SU-DHL-6 (cell line): ENCODE measurements around the gene GUSB.
"Not testable (repeated sequence)": the region's sequence is repeated elsewhere in the genome, so short reads cannot be mapped to it uniquely, and the experiment has no call there.

Experiments used
- H2AFZ ChIP-seq: fragments of 200-600 bp; sonication (generic); 2 replicates; pipeline ENCODE4 v1.6.1; 2014; ENCODE audit warnings: low read depth, mild to moderate bottlenecking, moderate library complexity, mixed read lengths, antibody characterized with exemption, low read length; ENCODE audit not compliant: severe bottlenecking
- H3F3A ChIP-seq: fragments of 200-600 bp; shearing (Covaris generic); 2 replicates; pipeline ENCODE4 v1.6.0; 2016; ENCODE audit warnings: antibody characterized with exemption, mild to moderate bottlenecking; ENCODE audit not compliant: insufficient read depth
- H3K27ac ChIP-seq: fragments of 200-600 bp; sonication (generic); 2 replicates; pipeline ENCODE4 v1.5.1; 2016; ENCODE audit warnings: low read depth, mild to moderate bottlenecking, low read length, moderate library complexity, mixed read lengths
- H3K27me3 ChIP-seq: fragments of 200-600 bp; sonication (generic), shearing (Covaris generic); 2 replicates; pipeline ENCODE4 v1.6.0; 2014; ENCODE audit warnings: mild to moderate bottlenecking, low read length
- H3K36me3 ChIP-seq: fragments of 200-600 bp; sonication (generic); 2 replicates; pipeline ENCODE4 v1.6.1; 2014; ENCODE audit warnings: mild to moderate bottlenecking, low read length, mixed read lengths
- H3K4me2 ChIP-seq: fragments of 300-600, 200-600 bp; shearing (Covaris generic), sonication (generic); 2 replicates; pipeline ENCODE4 v1.6.0; 2014; ENCODE audit warnings: low read length, low read depth, mild to moderate bottlenecking; ENCODE audit not compliant: poor library complexity, severe bottlenecking
- H3K4me3 ChIP-seq: fragments of 200-600 bp; sonication (generic); 2 replicates; pipeline ENCODE4 v1.5.1; 2014; ENCODE audit warnings: antibody characterized with exemption, low read length, mild to moderate bottlenecking, mixed read lengths; ENCODE audit not compliant: insufficient read depth, poor library complexity, severe bottlenecking
- H3K79me2 ChIP-seq: fragments of 200-600 bp; sonication (generic); 2 replicates; pipeline ENCODE4 v1.6.1; 2014; ENCODE audit warnings: mild to moderate bottlenecking, low read length, moderate library complexity; ENCODE audit not compliant: insufficient read depth
- H3K9ac ChIP-seq: fragments of 200-600 bp; sonication (generic); 2 replicates; pipeline ENCODE4 v1.7.0; 2014; ENCODE audit warnings: mild to moderate bottlenecking, low read length
- H3K9me2 ChIP-seq: fragments of 200-600 bp; sonication (generic); replicated peaks from 2 replicates; pipeline ENCODE4 v1.6.1; 2014; ENCODE audit warnings: low read length; ENCODE audit not compliant: insufficient read depth
- H3K9me3 ChIP-seq: fragments of 200-600 bp; sonication (generic); 2 replicates; pipeline ENCODE4 v1.6.1; 2014; ENCODE audit warnings: low read length, mixed read lengths; ENCODE audit not compliant: insufficient read depth
- H4K20me1 ChIP-seq: fragments of 200-600 bp; sonication (generic); 2 replicates; pipeline ENCODE4 v1.6.1; 2014; ENCODE audit warnings: low read depth, mild to moderate bottlenecking, antibody characterized with exemption, low read length, moderate library complexity, mixed read lengths
- EZH2phosphoT487 ChIP-seq: fragments of 200-600 bp; sonication (generic), shearing (Covaris generic); conservative IDR thresholded peaks from 2 replicates; pipeline ENCODE4 v1.6.1; 2018; ENCODE audit warnings: mild to moderate bottlenecking, antibody characterized with exemption, low read length, moderate library complexity, mixed read lengths
- TF ChIP-seq, protein P1 (sequence below): fragments of 200-600 bp; sonication (generic); IDR thresholded peaks from one replicate; pipeline ENCODE4 v1.5.1; 2017; ENCODE audit warnings: antibody characterized with exemption, mild to moderate bottlenecking, low read length, moderate library complexity; ENCODE audit not compliant: insufficient read depth, poor library complexity, severe bottlenecking

Gene GUSB

DNA sequence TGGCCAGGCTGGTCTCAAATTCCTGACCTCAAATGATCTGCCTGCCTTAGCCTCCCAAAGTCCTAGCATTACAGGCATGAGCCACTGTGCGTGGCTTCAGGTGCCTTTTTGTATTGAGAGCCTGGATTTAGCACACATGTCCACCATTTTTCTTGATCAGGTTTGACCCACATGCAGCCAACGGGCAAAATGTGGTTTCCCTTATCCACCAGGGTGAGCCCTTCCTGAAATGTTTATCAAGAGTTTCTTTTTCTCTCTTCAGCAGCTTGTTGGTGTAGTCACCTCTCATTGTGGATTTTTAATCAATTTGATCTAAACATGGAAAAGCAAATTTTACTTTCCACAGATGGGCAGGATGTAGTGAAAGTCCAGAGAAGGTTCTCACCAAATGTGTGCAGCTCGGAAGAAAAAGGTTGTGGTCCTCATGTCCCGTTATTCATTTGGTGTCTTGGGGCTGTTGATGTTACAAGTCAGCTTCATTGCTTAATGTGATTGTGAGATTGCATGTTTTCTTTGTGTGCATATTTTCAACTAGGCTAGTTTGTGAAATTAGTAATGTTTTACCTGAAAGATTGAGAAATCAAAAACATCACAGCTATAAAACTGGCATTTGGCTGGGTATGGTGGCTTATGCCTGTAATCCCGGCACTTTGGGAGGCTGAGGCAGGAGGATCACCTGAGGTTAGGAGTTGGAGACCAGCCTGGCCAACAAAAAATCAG is 28.9 kb downstream of the GUSB start:
- H3K79me2 ChIP-seq: no peaks in the 10 kb centered on the region
- no peak overlapping the region for H3K9ac ChIP-seq
- peaks cover 5% of the 10 kb centered on the region; the same call in 1 of the 2 replicates for H3K36me3 ChIP-seq
- H3K9me3 ChIP-seq: no peaks in the 10 kb centered on the region
- no peaks in the 10 kb centered on the region for H4K20me1 ChIP-seq
- no peaks in the 10 kb centered on the region for H3K9me2 ChIP-seq
- no peaks in the 10 kb centered on the region for H3K27me3 ChIP-seq
- peaks cover 11% of the 10 kb centered on the region; the same call in 1 of the 2 replicates for H3F3A ChIP-seq
- H2AFZ ChIP-seq: no peak overlapping the region
- no peak overlapping the region for H3K27ac ChIP-seq
- TF ChIP-seq, protein P1, sequence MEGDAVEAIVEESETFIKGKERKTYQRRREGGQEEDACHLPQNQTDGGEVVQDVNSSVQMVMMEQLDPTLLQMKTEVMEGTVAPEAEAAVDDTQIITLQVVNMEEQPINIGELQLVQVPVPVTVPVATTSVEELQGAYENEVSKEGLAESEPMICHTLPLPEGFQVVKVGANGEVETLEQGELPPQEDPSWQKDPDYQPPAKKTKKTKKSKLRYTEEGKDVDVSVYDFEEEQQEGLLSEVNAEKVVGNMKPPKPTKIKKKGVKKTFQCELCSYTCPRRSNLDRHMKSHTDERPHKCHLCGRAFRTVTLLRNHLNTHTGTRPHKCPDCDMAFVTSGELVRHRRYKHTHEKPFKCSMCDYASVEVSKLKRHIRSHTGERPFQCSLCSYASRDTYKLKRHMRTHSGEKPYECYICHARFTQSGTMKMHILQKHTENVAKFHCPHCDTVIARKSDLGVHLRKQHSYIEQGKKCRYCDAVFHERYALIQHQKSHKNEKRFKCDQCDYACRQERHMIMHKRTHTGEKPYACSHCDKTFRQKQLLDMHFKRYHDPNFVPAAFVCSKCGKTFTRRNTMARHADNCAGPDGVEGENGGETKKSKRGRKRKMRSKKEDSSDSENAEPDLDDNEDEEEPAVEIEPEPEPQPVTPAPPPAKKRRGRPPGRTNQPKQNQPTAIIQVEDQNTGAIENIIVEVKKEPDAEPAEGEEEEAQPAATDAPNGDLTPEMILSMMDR: no peak
- no peak for TF ChIP-seq EZH2phosphoT487
- no peak overlapping the region for H3K4me3 ChIP-seq
- no peak overlapping the region for H3K4me2 ChIP-seq

DNA sequence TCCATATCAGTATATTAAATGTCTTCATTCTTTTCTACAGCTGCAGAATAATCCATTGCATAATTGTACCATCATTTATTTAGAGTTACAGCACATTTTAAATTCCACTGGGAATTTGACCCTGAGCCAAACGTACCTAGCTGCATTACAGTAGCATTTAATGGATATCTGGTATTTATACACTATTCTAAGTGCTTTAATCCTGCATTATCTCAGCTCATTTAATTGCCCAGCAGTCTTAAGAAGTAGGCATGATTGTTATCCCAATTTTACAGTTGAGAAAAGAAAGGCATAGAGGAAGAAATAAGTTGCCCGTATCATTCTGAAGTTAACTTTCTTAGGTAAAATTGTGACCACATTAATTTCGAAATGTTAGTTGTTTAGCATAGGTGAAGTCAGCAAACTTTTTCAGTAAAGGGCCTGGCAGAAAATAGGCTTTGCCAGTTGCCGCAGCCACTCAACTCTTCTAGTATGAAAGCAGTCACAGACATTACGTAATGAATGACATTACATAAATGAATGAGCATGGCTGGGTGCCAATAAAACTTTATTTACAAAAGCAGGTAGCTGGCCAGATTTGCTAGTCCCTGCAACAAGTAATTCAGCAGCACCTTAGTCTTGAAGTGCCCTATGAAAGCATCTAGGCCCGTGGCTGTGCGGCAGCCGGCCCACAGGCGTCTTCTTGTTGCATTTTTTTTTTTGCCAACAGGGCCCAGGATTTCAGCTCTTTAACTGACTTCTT is 30.0 kb downstream of the GUSB start:
- Histone ChIP-seq H3F3A (0 out of 2 replicates have a peak, but pooled peaks cover 5% of the 10 kb centered on the region), H3K27me3 (no peaks in the 10 kb centered on the region), H3K79me2 (no peaks in the 10 kb centered on the region), H3K9ac (no peak overlapping the region), H3K9me2 (no peaks in the 10 kb centered on the region), H3K4me3 (no peak overlapping the region), H3K4me2 (no peak overlapping the region), H3K27ac (no peak overlapping the region), H3K9me3 (no peaks in the 10 kb centered on the region), H4K20me1 (no peaks in the 10 kb centered on the region), H3K36me3 (peaks cover 5% of the 10 kb centered on the region; the same call in 1 of the 2 replicates), H2AFZ (no peak overlapping the region)
- TF ChIP-seq, protein P1: no peak
- TF ChIP-seq EZH2phosphoT487: no peak

DNA sequence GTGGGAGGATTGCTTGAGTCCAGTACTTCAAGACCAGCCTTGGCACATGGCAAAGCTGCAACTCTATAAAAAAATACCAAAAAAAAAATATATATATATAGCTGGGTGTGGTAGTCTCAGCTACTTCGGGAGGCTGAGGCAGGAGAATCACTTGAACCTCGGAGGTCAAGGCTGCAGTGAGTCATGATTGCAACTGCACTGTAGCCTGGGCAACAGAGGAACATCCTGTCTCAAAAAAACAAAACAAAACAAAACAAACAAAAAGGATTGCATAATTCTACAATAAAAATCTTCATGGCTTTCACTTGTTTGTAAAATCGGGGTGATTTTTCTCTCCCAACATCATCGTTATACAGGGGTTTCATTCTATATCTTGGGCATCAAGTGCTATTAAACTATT is 35.1 kb downstream of the GUSB start:
- Histone ChIP-seq H3K79me2 (peaks cover 12% of the 10 kb centered on the region; the same call in 1 of the 2 replicates), H3K9me2 (no peaks in the 10 kb centered on the region), H3K9me3 (no peaks in the 10 kb centered on the region), H3K27ac (no peak overlapping the region), H3K4me2 (no peak overlapping the region), H3K36me3 (no peaks in the 10 kb centered on the region), H3K4me3 (no peak overlapping the region), H2AFZ (no peak overlapping the region), H3F3A (no peaks in the 10 kb centered on the region), H3K9ac (no peak overlapping the region), H4K20me1 (no peaks in the 10 kb centered on the region), H3K27me3 (no peaks in the 10 kb centered on the region)
- TF ChIP-seq, protein P1: no peak
- no peak for TF ChIP-seq EZH2phosphoT487

DNA sequence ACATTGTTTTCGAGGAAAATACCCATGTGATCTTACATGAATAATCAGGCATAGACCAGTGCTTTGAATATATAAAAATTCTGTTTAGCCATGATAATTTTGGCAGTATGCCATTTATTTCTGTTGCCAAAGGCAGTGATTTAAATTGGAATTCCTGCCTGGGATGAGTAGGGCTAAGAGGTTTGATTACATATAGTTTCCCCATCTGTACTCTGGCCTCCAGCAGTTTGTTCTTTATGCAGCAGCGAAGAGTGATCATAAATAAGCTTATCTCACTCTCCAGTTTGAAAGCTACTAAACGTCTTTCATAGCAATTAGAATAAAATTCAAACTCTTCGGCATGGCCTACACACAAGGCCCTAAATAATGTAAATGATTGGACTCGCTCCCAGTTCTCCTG is 36.2 kb downstream of the GUSB start:
- H2AFZ ChIP-seq, H3K9ac ChIP-seq, H3K4me3 ChIP-seq, H3K4me2 ChIP-seq, H3K9me3 ChIP-seq, H3F3A ChIP-seq, H3K27ac ChIP-seq, H4K20me1 ChIP-seq, H3K36me3 ChIP-seq, H3K27me3 ChIP-seq, H3K9me2 ChIP-seq: not testable (repeated sequence)
- peaks cover 21% of the 10 kb centered on the region for H3K79me2 ChIP-seq
